H1 (cell line): ENCODE data around the gene CARD11. TPM values are rescaled to one million over a fixed set of nuclear protein-coding genes. Genes with fewer than 3 reads are reported as not detected.

ENCODE experiments used
- CTCF ChIA-PET: fragments of 300-600 bp; sonication (Branson Sonifier 250); formaldehyde crosslinking; loops from one replicate; lab custom pipeline; 2021; ENCODE audit not compliant: partially characterized antibody; lab: Charles Lee
- POLR2A ChIA-PET: fragments of 300-600 bp; sonication (Branson Sonifier 250); formaldehyde crosslinking; loops from one replicate; lab custom pipeline; 2021; ENCODE audit warnings: inconsistent platforms; ENCODE audit not compliant: partially characterized antibody; lab: Charles Lee
- DNase-seq, 2 experiments: peaks; one replicate each; pipeline versions ENCODE4 v3.0.0 to v3.0.0-alpha.2; 2010 to 2022; ENCODE audit warnings: low spot score in 2 of 2, low read depth in 1 of 2, mixed read lengths in 1 of 2
- FAIRE-seq: peaks from 2 replicates; lab custom pipeline; 2011; peaks lifted over from hg19 to GRCh38; lab: Jason Lieb, UNC
- H2AFZ ChIP-seq: 2 replicates; pipeline ENCODE4 v1.8.1; 2012; ENCODE audit warnings: low read length, inconsistent platforms
- H2AK5ac ChIP-seq: 2 replicates; pipeline ENCODE4 v1.6.1; 2013; ENCODE audit warnings: low read depth, low read length
- H2BK120ac ChIP-seq: replicated peaks from 2 replicates; pipeline ENCODE3; 2013; ENCODE audit warnings: low read depth, low read length, inconsistent platforms
- H2BK12ac ChIP-seq: 2 replicates; pipeline ENCODE4 v1.6.1; 2013; ENCODE audit warnings: low read depth, low read length
- H2BK15ac ChIP-seq: 2 replicates; pipeline ENCODE4 v1.6.1; 2013; ENCODE audit warnings: low read length
- H2BK20ac ChIP-seq: 2 replicates; pipeline ENCODE4 v1.6.1; 2013; ENCODE audit warnings: low read length
- H2BK5ac ChIP-seq: 2 replicates; pipeline ENCODE4 v1.6.1; 2013; ENCODE audit warnings: low read depth, low read length
- H3K14ac ChIP-seq: 2 replicates; pipeline ENCODE4 v1.6.1; 2013; ENCODE audit warnings: inconsistent platforms; ENCODE audit not compliant: insufficient read length
- H3K18ac ChIP-seq: 2 replicates; pipeline ENCODE4 v1.6.1; 2013; ENCODE audit warnings: low read length; ENCODE audit errors: extremely low read depth
- H3K23ac ChIP-seq: 2 replicates; pipeline ENCODE4 v1.6.1; 2013; ENCODE audit warnings: inconsistent platforms; ENCODE audit not compliant: insufficient read length
- H3K23me2 ChIP-seq: 2 replicates; pipeline ENCODE4 v1.6.1; 2013; ENCODE audit warnings: low read depth, low read length
- H3K27ac ChIP-seq: 2 replicates; pipeline ENCODE4 v1.6.1; 2011; ENCODE audit warnings: low read depth, low read length, inconsistent platforms
- H3K27me3 ChIP-seq, 4 experiments: replicated peaks in 1 of 4; 1 replicate in 1 of 4; 2 replicates in 3 of 4; pipeline versions ENCODE4 v1.6.1 to v1.8.1; 2011 to 2013; ENCODE audit warnings: low read length in 3 of 4, mild to moderate bottlenecking in 3 of 4, inconsistent platforms in 2 of 4, mixed read lengths in 2 of 4, moderate library complexity in 1 of 4; ENCODE audit not compliant: control insufficient read depth in 3 of 4, insufficient read depth in 3 of 4; ENCODE audit errors: extremely low read depth in 1 of 4
- H3K36me3 ChIP-seq, 4 experiments: 2 replicates each; pipeline versions ENCODE4 v1.6.1 to v1.8.1; 2011 to 2013; ENCODE audit warnings: mild to moderate bottlenecking in 4 of 4, low read length in 3 of 4, moderate library complexity in 2 of 4, control low read depth in 1 of 4, inconsistent platforms in 1 of 4; ENCODE audit not compliant: insufficient read depth in 4 of 4, control insufficient read depth in 2 of 4
- H3K4ac ChIP-seq: replicated peaks from 2 replicates; pipeline ENCODE3; 2013; ENCODE audit warnings: low read length, low read depth, mixed read lengths, inconsistent platforms; ENCODE audit not compliant: insufficient read length
- H3K4me1 ChIP-seq, 4 experiments: replicated peaks in 1 of 4; 1 replicate in 1 of 4; 2 replicates in 3 of 4; pipeline versions ENCODE4 v1.6.1 to v1.8.1; 2011 to 2013; ENCODE audit warnings: low read length in 3 of 4, inconsistent platforms in 2 of 4, mixed read lengths in 1 of 4; ENCODE audit not compliant: insufficient read depth in 4 of 4, control insufficient read depth in 3 of 4
- H3K4me2 ChIP-seq, 2 experiments: 2 replicates each; pipeline versions ENCODE4 v1.6.1 to v1.8.1; 2011 to 2013; ENCODE audit warnings: low read depth in 2 of 2, low read length in 2 of 2, control low read depth in 1 of 2, inconsistent platforms in 1 of 2, mild to moderate bottlenecking in 1 of 2; ENCODE audit not compliant: insufficient read depth in 1 of 2
- H3K4me3 ChIP-seq, 4 experiments: fragments of 200-600, 300-600 bp in 1 of 4; sonication (generic), shearing (Covaris generic), sonication (Bioruptor Twin) in 1 of 4; 2 replicates each; pipeline versions ENCODE4 v1.5.1 to v1.8.1; 2011 to 2016; ENCODE audit warnings: low read length in 4 of 4, low read depth in 3 of 4, control low read depth in 2 of 4, inconsistent platforms in 2 of 4, mild to moderate bottlenecking in 2 of 4, mixed read lengths in 1 of 4, moderate library complexity in 1 of 4; ENCODE audit not compliant: insufficient read depth in 2 of 4; ENCODE audit errors: extremely low read depth in 1 of 4
- H3K56ac ChIP-seq: replicated peaks from 2 replicates; pipeline ENCODE3; 2013; ENCODE audit warnings: low read depth, mild to moderate bottlenecking, mixed read lengths, low read length, inconsistent platforms; ENCODE audit not compliant: insufficient read length
- H3K79me1 ChIP-seq: 2 replicates; pipeline ENCODE4 v1.6.1; 2013; ENCODE audit warnings: low read depth, low read length, control low read depth
- H3K79me2 ChIP-seq, 2 experiments: 2 replicates each; pipeline versions ENCODE4 v1.6.1 to v1.8.1; 2012 to 2013; ENCODE audit warnings: low read length in 2 of 2, mild to moderate bottlenecking in 2 of 2, inconsistent platforms in 1 of 2; ENCODE audit not compliant: insufficient read depth in 2 of 2, control insufficient read depth in 1 of 2
- H3K9ac ChIP-seq, 4 experiments: replicated peaks in 1 of 4; 1 replicate in 1 of 4; 2 replicates in 3 of 4; pipeline versions ENCODE4 v1.6.1 to v1.8.1; 2011 to 2013; ENCODE audit warnings: low read depth in 3 of 4, low read length in 3 of 4, control low read depth in 2 of 4, mild to moderate bottlenecking in 2 of 4, moderate library complexity in 2 of 4, inconsistent platforms in 1 of 4; ENCODE audit errors: extremely low read depth in 1 of 4
- H3K9me3 ChIP-seq, 2 experiments: 2 replicates each; pipeline versions ENCODE4 v1.6.1 to v1.8.1; 2012 to 2013; ENCODE audit warnings: mild to moderate bottlenecking in 2 of 2, moderate library complexity in 2 of 2, control low read depth in 1 of 2, inconsistent platforms in 1 of 2, low read depth in 1 of 2, low read length in 1 of 2, mixed read lengths in 1 of 2; ENCODE audit not compliant: insufficient read depth in 2 of 2
- H4K20me1 ChIP-seq, 2 experiments: replicated peaks in 1 of 2; 2 replicates each; pipeline versions ENCODE3 to v1.8.1; 2011 to 2013; ENCODE audit warnings: inconsistent platforms in 2 of 2, low read length in 2 of 2, mild to moderate bottlenecking in 1 of 2; ENCODE audit not compliant: insufficient read depth in 2 of 2, control insufficient read depth in 1 of 2
- H4K5ac ChIP-seq: 2 replicates; pipeline ENCODE4 v1.6.1; 2013; ENCODE audit warnings: low read length, low read depth, mixed read lengths, inconsistent platforms; ENCODE audit not compliant: insufficient read length
- H4K8ac ChIP-seq: 2 replicates; pipeline ENCODE4 v1.8.0; 2013; ENCODE audit warnings: mild to moderate bottlenecking, moderate library complexity, low read length, inconsistent platforms; ENCODE audit not compliant: insufficient read depth; ENCODE audit errors: extremely low read depth
- H4K91ac ChIP-seq: replicated peaks from 2 replicates; pipeline ENCODE3; 2013; ENCODE audit warnings: low read length, mixed read lengths, inconsistent platforms; ENCODE audit not compliant: insufficient read length
- BRCA1 ChIP-seq: IDR thresholded peaks from 2 replicates; pipeline ENCODE4 v1.6.1; 2012; ENCODE audit warnings: low read depth, low read length, improper control_type of control experiment
- CBX5 ChIP-seq: fragments of 300-800, 300-1000 bp; sonication (generic); IDR thresholded peaks from 2 replicates; pipeline ENCODE4 v1.7.1; 2016; ENCODE audit warnings: antibody characterized with exemption, low read length, low read depth
- CHD1 ChIP-seq: IDR thresholded peaks from 2 replicates; pipeline ENCODE4 v1.6.1; 2012; ENCODE audit warnings: low read depth, low read length, improper control_type of control experiment
- HDAC2 ChIP-seq, 2 experiments: fragments of 300-600 bp in 1 of 2; sonication (generic) in 1 of 2; IDR thresholded peaks; 2 replicates each; pipeline ENCODE4 v1.6.1; 2011 to 2012; ENCODE audit warnings: low read depth in 2 of 2, low read length in 2 of 2, mild to moderate bottlenecking in 2 of 2, moderate library complexity in 2 of 2, borderline replicate concordance in 1 of 2, inconsistent platforms in 1 of 2
- HDAC6 ChIP-seq: IDR thresholded peaks from one replicate; pipeline ENCODE4 v1.7.1; 2012; ENCODE audit warnings: low read depth, mild to moderate bottlenecking, inconsistent platforms, low read length, moderate library complexity
- RNF2 ChIP-seq: fragments of 200-900, 300-1000 bp; sonication (generic); IDR thresholded peaks from 2 replicates; pipeline ENCODE4 v1.7.1; 2016; ENCODE audit warnings: borderline replicate concordance, low read depth, mild to moderate bottlenecking, antibody characterized with exemption, low read length; ENCODE audit not compliant: poor library complexity, severe bottlenecking; ENCODE audit errors: missing control alignments
- SUZ12 ChIP-seq: fragments of 200-600 bp; sonication (generic); IDR thresholded peaks from 2 replicates; pipeline ENCODE4 v1.6.1; 2012; ENCODE audit warnings: mild to moderate bottlenecking, inconsistent platforms, low read length, moderate library complexity, mixed read lengths
- ZNF274 ChIP-seq: IDR thresholded peaks from 2 replicates; pipeline ENCODE4 v1.7.0; 2012; ENCODE audit warnings: low read length, borderline replicate concordance; ENCODE audit errors: extremely low read depth
- WGBS, 2 experiments: shearing (Covaris generic) in 1 of 2; methylation state at CpG; one replicate each; pipeline versions ENCODE4 v1.1.6 to v1.1.7; 2013 to 2015; ENCODE audit warnings: low lambda C conversion rate in 2 of 2, mixed read lengths in 2 of 2, inconsistent platforms in 1 of 2, low coverage in 1 of 2, missing lambda C conversion rate in 1 of 2; ENCODE audit not compliant: insufficient replicate concordance in 2 of 2, insufficient coverage in 1 of 2, insufficient read length in 1 of 2; ENCODE audit errors: extremely low coverage in 1 of 2, missing lambda C conversion rate in 1 of 2; 5-methylcytosine and 5-hydroxymethylcytosine counted together
- polyA plus RNA-seq, 7 experiments: library from polyadenylated mRNA; depleted of rRNA in 3 of 7; stranded (reverse) in 5 of 7; unstranded in 2 of 7; fragments of >200 nt in 5 of 7; fragments of 200-250 nt in 2 of 7; gene quantifications; 1 replicate in 5 of 7; 2 replicates in 1 of 7; 4 replicates in 1 of 7; pipeline versions ENCODE4 v1.2.1 to v1.2.3, GENCODE V29; 2011 to 2013; ENCODE audit warnings: missing spikeins in 2 of 7, mixed read lengths in 2 of 7
- total RNA-seq: library from RNA; stranded (reverse); fragmentation: NEBNext Ultra II Directional; extraction: Animal tissue kit (Norgen Biotek cat#: 25700); gene quantifications from 2 replicates; pipeline ENCODE4 v1.2.1, GENCODE V29; 2021
- TF ChIP-seq, protein P1 (sequence below): IDR thresholded peaks from 2 replicates; pipeline ENCODE4 v1.6.1; 2012; ENCODE audit warnings: low read length, inconsistent platforms

Gene CARD11
- total and polyA plus RNA-seq, 2 of the 8 experiments (the other 6 are each of a cell fraction or from before 2014, with no cell fraction given) = 12.6 to 29.8 TPM

DNA sequence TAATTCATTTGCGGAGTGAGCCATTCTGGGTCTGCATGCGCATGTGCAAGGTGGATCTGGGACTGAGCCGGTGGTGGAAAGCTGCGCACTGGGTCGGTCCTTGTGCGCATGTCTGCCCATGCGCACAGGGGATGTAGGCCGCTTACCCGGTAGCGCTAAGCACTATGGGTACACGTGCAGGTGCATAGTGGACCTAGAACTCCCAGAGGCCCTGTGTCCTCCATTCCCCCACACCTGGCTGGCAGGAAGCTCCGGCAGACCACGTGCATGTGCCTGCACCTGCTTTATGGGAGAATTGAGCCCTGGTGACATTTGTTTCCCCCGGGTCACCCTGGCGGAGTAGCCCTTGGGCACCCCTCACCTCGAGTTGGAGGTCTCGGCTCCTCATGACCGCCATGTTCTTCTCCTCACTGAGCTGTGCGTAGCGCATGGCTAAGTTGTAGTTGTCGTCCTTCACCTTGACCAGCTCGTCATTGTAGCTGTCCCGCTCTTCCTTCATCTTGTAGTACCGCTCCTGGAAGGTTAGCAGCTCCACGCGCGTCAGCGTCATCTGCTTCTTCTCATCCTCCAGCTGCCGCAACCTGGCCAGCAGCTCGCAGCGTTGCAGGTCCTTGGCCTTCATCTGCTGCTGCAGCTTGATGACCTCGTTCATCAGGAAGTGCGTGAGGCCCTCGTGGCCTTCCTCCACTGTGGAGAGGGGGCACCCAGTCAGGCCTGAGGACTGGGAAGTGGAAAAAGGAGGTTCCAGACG lies 99.6 kb downstream of the CARD11 start:
- Histone ChIP-seq H3K4ac (no peak overlapping the region), H3K14ac (no peak overlapping the region), H3K4me3 (no peak overlapping the region), H2BK20ac (no peak overlapping the region), H3K9ac (no peak overlapping the region), H2BK120ac (no peak overlapping the region), H2BK15ac (no peak overlapping the region), H3K56ac (no peak overlapping the region), H2AFZ (no peak overlapping the region), H2AK5ac (no peak overlapping the region), H3K27ac (no peak overlapping the region), H3K4me2 (no peak overlapping the region), H3K79me2 (no peaks in the 10 kb centered on the region), H4K8ac (no peak overlapping the region; the same call in 1 of the 2 replicates), H3K27me3 (peaks cover 0 to 2% (median 0%) of the 10 kb centered on the region in 4 experiments; a peak in 1 of 7 replicates), H2BK5ac (no peak overlapping the region), H2BK12ac (no peak overlapping the region), H3K9me3 (peaks cover 0 to 5% of the 10 kb centered on the region in 2 experiments; a peak in 1 of 4 replicates), H3K79me1 (no peaks in the 10 kb centered on the region), H3K4me1 (no peaks in the 10 kb centered on the region), H3K23ac (no peak overlapping the region), H3K23me2 (peaks cover 2% of the 10 kb centered on the region; the same call in 1 of the 2 replicates), H4K20me1 (no peaks in the 10 kb centered on the region), H4K5ac (no peak overlapping the region), H3K18ac (no peak overlapping the region), H4K91ac (no peak overlapping the region), H3K36me3 (no peaks in the 10 kb centered on the region; a peak in 2 of 8 replicates)
- TF ChIP-seq RNF2 (no peak), CHD1 (no peak), SUZ12 (no peak), HDAC2 (IDR thresholded peaks at IDR 0.05; ENCODE audit: borderline replicate concordance in 1 of 2, low read depth in 2 of 2, low read length in 2 of 2) (no peak), CBX5 (no peak), BRCA1 (no peak), HDAC6 (no peak), ZNF274 (no peak)
- TF ChIP-seq, protein P1, sequence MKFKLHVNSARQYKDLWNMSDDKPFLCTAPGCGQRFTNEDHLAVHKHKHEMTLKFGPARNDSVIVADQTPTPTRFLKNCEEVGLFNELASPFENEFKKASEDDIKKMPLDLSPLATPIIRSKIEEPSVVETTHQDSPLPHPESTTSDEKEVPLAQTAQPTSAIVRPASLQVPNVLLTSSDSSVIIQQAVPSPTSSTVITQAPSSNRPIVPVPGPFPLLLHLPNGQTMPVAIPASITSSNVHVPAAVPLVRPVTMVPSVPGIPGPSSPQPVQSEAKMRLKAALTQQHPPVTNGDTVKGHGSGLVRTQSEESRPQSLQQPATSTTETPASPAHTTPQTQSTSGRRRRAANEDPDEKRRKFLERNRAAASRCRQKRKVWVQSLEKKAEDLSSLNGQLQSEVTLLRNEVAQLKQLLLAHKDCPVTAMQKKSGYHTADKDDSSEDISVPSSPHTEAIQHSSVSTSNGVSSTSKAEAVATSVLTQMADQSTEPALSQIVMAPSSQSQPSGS = no peak
- 94% methylated on average over 34 of the region's 35 CpGs; no CpG with 5 or more reads in 1 of the 2 experiments for WGBS, 2 experiments
- DNase-seq = no peak
- ChIA-PET CTCF (interaction anchor here (0.6 to 2.3 kb wide), 5 partner anchors 10 to 122 kb away, joined by 3 to 14 read pairs (median 3); no protein-coding TSS in a partner anchor), POLR2A (no interaction called here)
- no peak for FAIRE-seq
